Neural cell (in vitro differentiated cells): ENCODE data around the gene GOLM1. TPM values are rescaled to one million over a fixed set of nuclear protein-coding genes. Genes with fewer than 3 reads are reported as not detected.

Experiments used
- H2AFZ ChIP-seq: fragments of 200-600, 300-800 bp; sonication (generic), shearing (Covaris generic); 2 replicates; pipeline ENCODE4 v1.6.0; 2014; ENCODE audit warnings: low read depth, mild to moderate bottlenecking, antibody characterized with exemption, low read length, moderate library complexity
- H3F3A ChIP-seq: fragments of 200-600 bp; shearing (Covaris generic); 2 replicates; pipeline ENCODE4 v1.6.1; 2016; ENCODE audit warnings: mild to moderate bottlenecking, moderate library complexity, mixed read lengths, antibody characterized with exemption, low read length; ENCODE audit not compliant: insufficient read depth, poor library complexity, severe bottlenecking
- H3K27ac ChIP-seq: fragments of 200-600, 300-800 bp; sonication (generic), shearing (Covaris generic); 2 replicates; pipeline ENCODE4 v1.5.1; 2014; ENCODE audit warnings: mild to moderate bottlenecking, low read length, moderate library complexity
- H3K27me3 ChIP-seq: fragments of 300-800, 200-600 bp; sonication (generic), shearing (Covaris generic); 2 replicates; pipeline ENCODE4 v1.6.0; 2014; ENCODE audit warnings: mild to moderate bottlenecking, low read depth, low read length, moderate library complexity; ENCODE audit not compliant: insufficient read depth
- H3K36me3 ChIP-seq: fragments of 300-800, 200-600 bp; sonication (generic), shearing (Covaris generic); 2 replicates; pipeline ENCODE4 v1.5.1; 2014; ENCODE audit warnings: mild to moderate bottlenecking, antibody characterized with exemption, low read length, moderate library complexity; ENCODE audit not compliant: insufficient read depth
- H3K4me2 ChIP-seq: fragments of 300-800, 200-600 bp; sonication (generic), shearing (Covaris generic); 2 replicates; pipeline ENCODE4 v1.6.0; 2014; ENCODE audit warnings: mild to moderate bottlenecking, low read length
- H3K4me3 ChIP-seq: fragments of 300-800, 200-600 bp; sonication (generic), shearing (Covaris generic); 2 replicates; pipeline ENCODE4 v1.5.1; 2014; ENCODE audit warnings: mild to moderate bottlenecking, low read length, moderate library complexity
- H3K79me2 ChIP-seq: fragments of 200-600 bp; shearing (Covaris generic); replicated peaks from 2 replicates; pipeline ENCODE4 v1.6.0; 2014; ENCODE audit warnings: mild to moderate bottlenecking, low read length, moderate library complexity; ENCODE audit not compliant: insufficient read depth
- H3K9ac ChIP-seq: fragments of 300-800, 200-600 bp; sonication (generic), shearing (Covaris generic); 2 replicates; pipeline ENCODE4 v1.6.1; 2016; ENCODE audit warnings: mild to moderate bottlenecking, low read length, mixed read lengths
- H3K9me2 ChIP-seq: fragments of 200-600 bp; shearing (Covaris generic); 2 replicates; pipeline ENCODE4 v1.6.1; 2016; ENCODE audit warnings: mild to moderate bottlenecking, low read length, mixed read lengths; ENCODE audit not compliant: insufficient read depth
- H3K9me3 ChIP-seq: fragments of 200-600, 300-800 bp; sonication (generic), shearing (Covaris generic); 2 replicates; pipeline ENCODE4 v1.6.1; 2016; ENCODE audit warnings: mild to moderate bottlenecking, mixed run types, low read length, moderate library complexity, mixed read lengths
- H4K20me1 ChIP-seq: fragments of 200-600 bp; shearing (Covaris generic); 2 replicates; pipeline ENCODE4 v1.6.1; 2016; ENCODE audit warnings: mild to moderate bottlenecking, mixed run types; ENCODE audit not compliant: insufficient read depth
- CTCF ChIP-seq: fragments of 450-650 bp; IDR thresholded peaks from 2 replicates; pipeline ENCODE4 v1.5.1; 2014; ENCODE audit warnings: antibody characterized with exemption, mild to moderate bottlenecking, moderate library complexity; ENCODE audit not compliant: poor library complexity, severe bottlenecking
- EP300 ChIP-seq: fragments of 450-650 bp; conservative IDR thresholded peaks from 2 replicates; pipeline ENCODE4 v1.6.1; 2014; ENCODE audit warnings: antibody characterized with exemption, mild to moderate bottlenecking, moderate library complexity; ENCODE audit not compliant: poor library complexity, severe bottlenecking
- EZH2 ChIP-seq: fragments of 200-600, 300-800 bp; shearing (Covaris generic), sonication (generic); IDR thresholded peaks from 2 replicates; pipeline ENCODE4 v1.6.1; 2014; ENCODE audit warnings: antibody characterized with exemption, low read length, borderline replicate concordance, mild to moderate bottlenecking; ENCODE audit not compliant: insufficient read depth, poor library complexity, severe bottlenecking
- MXI1 ChIP-seq: fragments of 450-650 bp; conservative IDR thresholded peaks from 2 replicates; pipeline ENCODE4 v1.6.1; 2014; ENCODE audit warnings: antibody characterized with exemption, mild to moderate bottlenecking; ENCODE audit not compliant: poor library complexity, severe bottlenecking
- POLR2AphosphoS5 ChIP-seq: IDR thresholded peaks from 2 replicates; pipeline ENCODE4 v1.6.1; 2012
- RAD21 ChIP-seq: fragments of 450-650 bp; conservative IDR thresholded peaks from 2 replicates; pipeline ENCODE4 v1.6.1; 2014; ENCODE audit warnings: antibody characterized with exemption, mild to moderate bottlenecking, moderate library complexity
- REST ChIP-seq: IDR thresholded peaks from 2 replicates; pipeline ENCODE4 v1.6.1; 2012; ENCODE audit warnings: borderline replicate concordance
- SMC3 ChIP-seq: fragments of 450-650 bp; conservative IDR thresholded peaks from 2 replicates; pipeline ENCODE4 v1.6.1; 2014; ENCODE audit warnings: antibody characterized with exemption, mild to moderate bottlenecking, moderate library complexity; ENCODE audit not compliant: poor library complexity
- TAF1 ChIP-seq: IDR thresholded peaks from 2 replicates; pipeline ENCODE4 v1.6.1; 2012; ENCODE audit warnings: low read depth
- polyA plus RNA-seq: library from polyadenylated mRNA; depleted of rRNA; stranded (reverse); fragments of >200 nt; gene quantifications from 2 replicates; pipeline ENCODE4 v1.2.3, GENCODE V29; 2014

GOLM1 gene
- polyA plus RNA-seq, 1 donor from 2014 or later: 77.4 TPM

GRCh38 chr9:86097510-86098224, 1.7 kb downstream of the GOLM1 start:
- Histone ChIP-seq H2AFZ (no peak overlapping the region), H3K9me2 (no peaks in the 10 kb centered on the region), H4K20me1 (no peaks in the 10 kb centered on the region), H3K27ac (no peak overlapping the region), H3K79me2 (peaks cover 62% of the 10 kb centered on the region), H3K9me3 (no peaks in the 10 kb centered on the region), H3K36me3 (no peaks in the 10 kb centered on the region), H3K9ac (peak overlapping the region; percentile 88), H3K4me2 (peak overlapping the region; percentile 97), H3F3A (no peaks in the 10 kb centered on the region), H3K4me3 (peak overlapping the region; percentile 95), H3K27me3 (no peaks in the 10 kb centered on the region)
- TF ChIP-seq RAD21: no peak
- TF ChIP-seq SMC3: no peak
- no peak for TF ChIP-seq EZH2
- TF ChIP-seq MXI1: no peak
- TF ChIP-seq TAF1: no peak
- TF ChIP-seq POLR2AphosphoS5: no peak

- Histone ChIP-seq H3K9me2 (no peaks in the 10 kb centered on the region), H3K4me2 (no peak overlapping the region), H4K20me1 (no peaks in the 10 kb centered on the region), H2AFZ (no peak overlapping the region), H3K36me3 (no peaks in the 10 kb centered on the region), H3K27ac (no peak overlapping the region), H3K9me3 (no peaks in the 10 kb centered on the region), H3K27me3 (no peaks in the 10 kb centered on the region), H3K79me2 (peaks cover 75% of the 10 kb centered on the region), H3K4me3 (peak overlapping the region; percentile 18), H3F3A (no peaks in the 10 kb centered on the region), H3K9ac (no peak overlapping the region)
- TF ChIP-seq MXI1 (no peak), SMC3 (no peak), CTCF (no peak), REST (no peak), EZH2 (no peak), EP300 (no peak), RAD21 (no peak), POLR2AphosphoS5 (no peak), TAF1 (no peak)
These were observed 3.0 kb downstream of the GOLM1 start for GRCh38 chr9:86096386-86096785.
